ENCODE results near the gene SLK. TPM values are rescaled to one million over a fixed set of nuclear protein-coding genes. Genes with fewer than 3 reads are reported as not detected.

SLK gene
- total and polyA plus RNA-seq, 7 donors, result 15.6 to 96.1 (median 72.1) TPM

DNA sequence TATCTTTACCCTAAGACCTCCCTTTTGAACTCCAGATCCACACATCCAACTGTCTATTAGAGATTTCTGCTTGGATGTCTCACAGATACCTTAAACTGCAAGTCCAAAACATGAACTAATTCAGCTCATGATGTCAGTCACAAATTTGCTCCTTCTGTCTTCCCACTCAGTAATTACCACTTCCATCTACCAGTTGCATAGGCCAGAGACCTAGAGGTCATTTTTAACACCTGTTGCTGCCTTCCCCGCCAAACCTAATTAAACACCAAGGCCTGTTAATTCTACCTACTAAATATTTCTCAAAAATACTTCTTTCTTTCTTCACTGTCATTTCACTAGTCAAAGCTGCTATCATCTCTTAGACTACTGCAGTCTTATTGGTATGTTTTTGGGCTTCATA is 8.2 kb downstream of the SLK start:
- WGBS, 2 donors, result 88 to 92% methylated on average over 1 of the region's 1 CpG
- intact Hi-C loops (cut with DNase I), result no loop called here
- no peaks in the 10 kb centered on the region for H3K36me3 ChIP-seq

GRCh38 chr10:103977204-103977603 is 10.3 kb downstream of the SLK start:
- Histone ChIP-seq H3K36me3 (no peaks in the 10 kb centered on the region), H3K27ac (no peak overlapping the region), H3K27me3 (no peaks in the 10 kb centered on the region), H3K4me1 (peaks cover 0 to 45% (median 13%) of the 10 kb centered on the region in 4 donors), H3K9me3 (no peaks in the 10 kb centered on the region), H3K4me3 (no peak overlapping the region)
- intact Hi-C loops (cut with DNase I), result no loop called here
- DNase-seq, result no peak
- no peak for TF ChIP-seq EP300 (IDR thresholded peaks at IDR 0.05)
- TF ChIP-seq, protein P1, sequence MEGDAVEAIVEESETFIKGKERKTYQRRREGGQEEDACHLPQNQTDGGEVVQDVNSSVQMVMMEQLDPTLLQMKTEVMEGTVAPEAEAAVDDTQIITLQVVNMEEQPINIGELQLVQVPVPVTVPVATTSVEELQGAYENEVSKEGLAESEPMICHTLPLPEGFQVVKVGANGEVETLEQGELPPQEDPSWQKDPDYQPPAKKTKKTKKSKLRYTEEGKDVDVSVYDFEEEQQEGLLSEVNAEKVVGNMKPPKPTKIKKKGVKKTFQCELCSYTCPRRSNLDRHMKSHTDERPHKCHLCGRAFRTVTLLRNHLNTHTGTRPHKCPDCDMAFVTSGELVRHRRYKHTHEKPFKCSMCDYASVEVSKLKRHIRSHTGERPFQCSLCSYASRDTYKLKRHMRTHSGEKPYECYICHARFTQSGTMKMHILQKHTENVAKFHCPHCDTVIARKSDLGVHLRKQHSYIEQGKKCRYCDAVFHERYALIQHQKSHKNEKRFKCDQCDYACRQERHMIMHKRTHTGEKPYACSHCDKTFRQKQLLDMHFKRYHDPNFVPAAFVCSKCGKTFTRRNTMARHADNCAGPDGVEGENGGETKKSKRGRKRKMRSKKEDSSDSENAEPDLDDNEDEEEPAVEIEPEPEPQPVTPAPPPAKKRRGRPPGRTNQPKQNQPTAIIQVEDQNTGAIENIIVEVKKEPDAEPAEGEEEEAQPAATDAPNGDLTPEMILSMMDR (IDR thresholded peaks at IDR 0.05), result no peak
- TF ChIP-seq POLR2A (IDR thresholded peaks at IDR 0.05), result no peak
- no peak for TF ChIP-seq POLR2AphosphoS5 (IDR thresholded peaks at IDR 0.05)
- WGBS, 2 donors, result 88 to 91% methylated on average over 2 of the region's 2 CpGs

More for the DNA sequence above, 8.2 kb downstream of the SLK start:
- no peak overlapping the region for H3K27ac ChIP-seq
- no peak overlapping the region for H3K4me3 ChIP-seq
- TF ChIP-seq POLR2AphosphoS5 (IDR thresholded peaks at IDR 0.05), result no peak
- TF ChIP-seq, protein P1 (IDR thresholded peaks at IDR 0.05), result no peak
- TF ChIP-seq POLR2A (IDR thresholded peaks at IDR 0.05), result no peak
- no peak for TF ChIP-seq EP300 (IDR thresholded peaks at IDR 0.05)
- H3K4me1 ChIP-seq, result peaks cover 0 to 60% (median 14%) of the 10 kb centered on the region in 4 donors
- H3K27me3 ChIP-seq, result no peaks in the 10 kb centered on the region
- no peak for DNase-seq
- no peaks in the 10 kb centered on the region for H3K9me3 ChIP-seq

GRCh38 chr10:103979530-103979929 is 12.6 kb downstream of the SLK start:
- Histone ChIP-seq H3K36me3 (no peaks in the 10 kb centered on the region), H3K4me1 (peaks cover 0 to 49% (median 11%) of the 10 kb centered on the region in 4 donors), H3K27ac (no peak overlapping the region), H3K9me3 (no peaks in the 10 kb centered on the region), H3K27me3 (no peaks in the 10 kb centered on the region), H3K4me3 (no peak overlapping the region)
- no peak for TF ChIP-seq EP300 (IDR thresholded peaks at IDR 0.05)
- no peak for TF ChIP-seq POLR2AphosphoS5 (IDR thresholded peaks at IDR 0.05)
- TF ChIP-seq POLR2A (IDR thresholded peaks at IDR 0.05), result no peak
- TF ChIP-seq, protein P1 (IDR thresholded peaks at IDR 0.05), result no peak
- intact Hi-C loops (cut with DNase I), result no loop called here
- 81 to 86% methylated on average over 2 of the region's 2 CpGs for WGBS, 2 donors
- DNase-seq, result no peak

DNA sequence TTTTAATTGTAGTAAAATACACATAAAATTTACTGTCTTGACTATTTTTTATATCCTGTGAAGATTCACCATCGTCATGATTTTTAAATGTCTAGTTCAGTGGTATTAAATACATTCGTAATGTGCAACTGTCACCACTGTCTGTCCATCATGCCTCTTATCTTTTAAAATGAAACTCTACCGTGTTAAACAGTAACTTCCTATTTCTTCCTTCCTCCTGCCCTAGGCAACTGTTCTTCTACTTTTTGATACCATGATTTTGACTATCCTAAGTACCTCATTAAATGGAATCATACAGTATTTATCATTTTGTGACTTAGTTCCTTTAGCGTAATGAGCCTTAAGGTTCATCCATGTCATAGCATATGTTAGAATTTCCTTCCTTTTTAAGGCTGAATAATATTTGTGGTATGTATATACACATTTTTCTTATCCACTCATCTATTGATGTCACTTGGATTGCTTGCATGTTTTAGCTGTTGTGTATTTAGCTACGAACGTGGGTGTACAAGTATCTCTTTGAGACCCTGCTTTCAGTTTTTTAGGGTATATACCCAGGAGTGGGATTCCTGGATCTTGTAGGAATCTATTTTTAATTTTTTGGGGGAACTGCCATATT is 13.5 kb downstream of the SLK start:
- Histone ChIP-seq H3K9me3 (no peaks in the 10 kb centered on the region), H3K4me1 (peaks cover 0 to 58% (median 13%) of the 10 kb centered on the region in 4 donors), H3K4me3 (no peak overlapping the region), H3K27ac (no peak overlapping the region), H3K27me3 (no peaks in the 10 kb centered on the region), H3K36me3 (no peaks in the 10 kb centered on the region)
- no peak for DNase-seq
- TF ChIP-seq POLR2AphosphoS5 (IDR thresholded peaks at IDR 0.05), result no peak
- no peak for TF ChIP-seq POLR2A (IDR thresholded peaks at IDR 0.05)
- no peak for TF ChIP-seq EP300 (IDR thresholded peaks at IDR 0.05)
- TF ChIP-seq, protein P1 (IDR thresholded peaks at IDR 0.05), result no peak
- WGBS, 2 donors, result 70 to 74% methylated on average over 6 of the region's 6 CpGs
- intact Hi-C loops (cut with DNase I), result no loop called here

- WGBS, 2 donors, result 95% methylated on average over 4 of the region's 4 CpGs
- Histone ChIP-seq H3K27me3 (no peaks in the 10 kb centered on the region), H3K36me3 (no peaks in the 10 kb centered on the region), H3K4me1 (peaks cover 0 to 77% (median 22%) of the 10 kb centered on the region in 4 donors), H3K4me3 (no peak overlapping the region), H3K27ac (no peak overlapping the region), H3K9me3 (no peaks in the 10 kb centered on the region)
- no peak for DNase-seq
- intact Hi-C loops (cut with DNase I), result loop anchor here (2.0 kb wide), 1 partner anchor 14 kb away; no protein-coding TSS in a partner anchor
- no peak for TF ChIP-seq POLR2AphosphoS5 (IDR thresholded peaks at IDR 0.05)
- TF ChIP-seq EP300 (IDR thresholded peaks at IDR 0.05), result no peak
- no peak for TF ChIP-seq POLR2A (IDR thresholded peaks at IDR 0.05)
- TF ChIP-seq, protein P1 (IDR thresholded peaks at IDR 0.05), result no peak
These were observed 15.7 kb downstream of the SLK start for GRCh38 chr10:103982639-103983038.
